ENCODE measurements around the gene ROGDI. TPM values are rescaled to one million over a fixed set of nuclear protein-coding genes. Genes with fewer than 3 reads are reported as not detected.

The ROGDI gene
- total and polyA plus RNA-seq, 9 of the 15 experiments (the other 6 are each of a cell fraction or from before 2014, with no cell fraction given) = 0.97 to 37.3 (median 16.5) TPM

DNA sequence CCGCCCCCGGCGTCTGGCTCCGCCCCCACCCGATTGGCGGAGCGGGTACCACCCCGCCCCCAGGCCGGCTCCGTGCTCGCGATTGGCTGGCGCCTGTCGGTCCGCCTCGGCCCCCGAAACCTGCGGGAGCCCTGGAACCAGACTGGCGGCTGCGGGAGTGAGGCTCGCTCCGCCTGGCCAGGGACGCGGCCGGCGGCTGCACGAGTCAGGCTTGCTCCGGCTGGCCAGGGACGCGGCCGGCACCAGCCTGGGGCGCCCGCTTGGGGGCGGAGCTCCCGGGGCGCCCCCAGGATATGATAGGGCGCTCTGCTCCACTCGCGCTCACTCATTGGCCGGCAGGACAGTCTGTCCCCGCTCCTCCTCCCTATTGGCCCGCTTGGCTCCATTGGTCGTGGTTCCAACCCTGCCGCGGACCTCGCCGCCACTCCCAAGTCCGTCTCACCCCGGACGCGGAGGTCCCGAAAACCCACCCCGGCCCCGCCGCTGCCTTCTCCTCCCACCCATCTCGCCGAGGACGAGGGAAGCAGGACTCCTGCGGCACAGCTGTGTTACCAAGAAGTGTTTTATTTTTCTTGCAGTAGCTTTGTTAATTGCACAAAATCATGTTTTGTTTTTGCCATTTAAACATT is 340 bp upstream of the ROGDI start (continued):
- TF ChIP-seq CHD7 (IDR thresholded peaks at IDR 0.05; ENCODE audit: low read depth, low read length) = no peak
- no peak for TF ChIP-seq RHOXF2B (CRISPR knock-in tag; conservative IDR thresholded peaks at IDR 0.05)
- no peak for TF ChIP-seq SMAD3 (CRISPR knock-in tag; conservative IDR thresholded peaks at IDR 0.05)
- TF ChIP-seq, protein P1, sequence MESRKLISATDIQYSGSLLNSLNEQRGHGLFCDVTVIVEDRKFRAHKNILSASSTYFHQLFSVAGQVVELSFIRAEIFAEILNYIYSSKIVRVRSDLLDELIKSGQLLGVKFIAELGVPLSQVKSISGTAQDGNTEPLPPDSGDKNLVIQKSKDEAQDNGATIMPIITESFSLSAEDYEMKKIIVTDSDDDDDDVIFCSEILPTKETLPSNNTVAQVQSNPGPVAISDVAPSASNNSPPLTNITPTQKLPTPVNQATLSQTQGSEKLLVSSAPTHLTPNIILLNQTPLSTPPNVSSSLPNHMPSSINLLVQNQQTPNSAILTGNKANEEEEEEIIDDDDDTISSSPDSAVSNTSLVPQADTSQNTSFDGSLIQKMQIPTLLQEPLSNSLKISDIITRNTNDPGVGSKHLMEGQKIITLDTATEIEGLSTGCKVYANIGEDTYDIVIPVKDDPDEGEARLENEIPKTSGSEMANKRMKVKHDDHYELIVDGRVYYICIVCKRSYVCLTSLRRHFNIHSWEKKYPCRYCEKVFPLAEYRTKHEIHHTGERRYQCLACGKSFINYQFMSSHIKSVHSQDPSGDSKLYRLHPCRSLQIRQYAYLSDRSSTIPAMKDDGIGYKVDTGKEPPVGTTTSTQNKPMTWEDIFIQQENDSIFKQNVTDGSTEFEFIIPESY (CRISPR knock-in tag; IDR thresholded peaks at IDR 0.05) = no peak
- TF ChIP-seq SETDB1 (IDR thresholded peaks at IDR 0.05; ENCODE audit: low read length) = no peak
- TF ChIP-seq ATF6 (CRISPR knock-in tag; IDR thresholded peaks at IDR 0.05) = no peak
- TF ChIP-seq ZNF408 (CRISPR knock-in tag; IDR thresholded peaks at IDR 0.05; ENCODE audit: low read depth) = no peak

Data from K562 (cell line).